HG03460 (cell line): ENCODE measurements around the gene PTK6.
"Not testable (repeated sequence)": the region's sequence is repeated elsewhere in the genome, so short reads cannot be mapped to it uniquely, and the experiment has no call there.

Source experiments
- ATAC-seq: cut with Tn5 transposase; IDR thresholded peaks from one replicate; pipeline ENCODE4 v1.9.1; 2021; ENCODE audit not compliant: unreplicated experiment

PTK6 gene

DNA sequence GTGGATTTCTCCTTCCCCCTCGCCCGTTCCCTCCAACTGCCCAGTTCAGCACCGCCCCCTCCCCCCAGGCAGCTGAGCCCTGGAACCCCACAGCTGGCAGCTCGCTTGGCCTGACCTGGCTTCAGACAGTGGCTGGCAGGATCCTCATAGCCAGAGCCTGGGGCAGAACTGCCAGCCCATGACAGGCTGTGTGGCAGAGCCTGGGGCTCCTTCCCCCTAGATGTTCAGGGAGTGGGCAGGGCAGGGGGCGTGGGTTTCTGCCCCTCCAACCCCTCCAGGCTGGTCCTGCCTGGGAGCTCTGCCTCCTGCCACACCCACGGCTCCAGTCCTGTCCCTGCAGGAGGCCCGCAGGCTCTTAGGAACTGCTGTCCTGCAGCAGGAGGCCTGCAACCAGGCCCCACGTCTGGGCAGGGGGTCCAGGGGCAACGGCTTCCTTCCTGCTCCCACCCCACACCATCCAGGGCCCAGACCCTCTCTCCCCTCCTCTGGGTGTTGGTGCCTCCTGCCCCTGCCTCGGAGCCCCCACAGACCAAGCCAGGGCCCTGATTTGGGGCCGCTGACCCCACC, 55.1 kb downstream of the PTK6 start:
- ATAC-seq: no peak

DNA sequence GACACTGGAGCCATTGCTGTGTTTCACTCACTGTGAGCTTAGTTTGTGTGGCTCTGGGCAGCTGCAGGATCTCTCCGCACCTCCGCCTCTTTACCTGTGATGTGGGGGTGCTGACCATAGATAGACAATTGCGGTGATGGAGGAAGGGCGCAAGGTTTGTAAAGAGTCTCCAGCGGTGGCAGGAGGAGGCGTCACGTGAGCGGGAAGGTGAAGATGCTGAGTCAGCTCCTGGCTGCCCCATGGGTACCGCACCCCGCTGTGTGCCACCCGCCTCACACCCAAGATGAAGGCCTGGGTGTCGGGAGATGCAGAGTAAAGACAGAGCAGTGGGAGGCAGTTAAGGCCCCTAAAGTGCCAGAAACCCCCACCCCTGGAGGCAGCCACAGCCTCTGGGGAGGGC, 55.7 kb downstream of the PTK6 start:
- no peak for ATAC-seq

- ATAC-seq: not testable (repeated sequence)
These were observed 57.3 kb downstream of the PTK6 start for GRCh38 chr20:63479695-63480419.

GRCh38 chr20:63478346-63479302, 58.6 kb downstream of the PTK6 start:
- ATAC-seq: no peak
